Thoracic aorta (tissue), 2 donors: ENCODE measurements around the gene EMC6. TPM values are rescaled to one million over a fixed set of nuclear protein-coding genes. Genes with fewer than 3 reads are reported as not detected.
A peak's percentile ranks its signal among the peaks of the same experiment; 100 is the strongest.

Experiments used
- ATAC-seq: fragments of 150-250 bp; one replicate; pipeline ENCODE4 v1.8.0; 2017; ENCODE audit warnings: low read depth; ENCODE audit not compliant: insufficient number of reproducible peaks, low FRiP score
- DNase-seq: peaks from one replicate; pipeline ENCODE4 v3.0.0-alpha.2; 2020; ENCODE audit warnings: low spot score
- H3K27ac ChIP-seq, 2 donors: fragments of 200-600 bp; sonication (generic); 1 replicate in 1 of 2; 2 replicates in 1 of 2; pipeline ENCODE4 v1.5.1; 2016; ENCODE audit warnings: mild to moderate bottlenecking in 2 of 2, moderate library complexity in 2 of 2
- H3K27me3 ChIP-seq: fragments of 200-600 bp; sonication (generic); replicated peaks from 2 replicates; pipeline ENCODE4 v1.6.0; 2016; ENCODE audit warnings: mild to moderate bottlenecking; ENCODE audit not compliant: insufficient read depth
- H3K36me3 ChIP-seq: fragments of 200-600 bp; sonication (generic); one replicate; pipeline ENCODE4 v1.5.1; 2016
- H3K4me1 ChIP-seq, 2 donors: fragments of 200-600 bp; sonication (generic); 1 replicate in 1 of 2; 2 replicates in 1 of 2; pipeline versions ENCODE4 v1.5.1 to v1.6.0; 2016; ENCODE audit warnings: low read depth in 2 of 2, mild to moderate bottlenecking in 1 of 2; ENCODE audit not compliant: control insufficient read depth in 1 of 2
- H3K4me3 ChIP-seq: fragments of 200-600 bp; sonication (generic); 2 replicates; pipeline ENCODE4 v1.5.1; 2016; ENCODE audit warnings: mild to moderate bottlenecking
- H3K9me3 ChIP-seq: fragments of 200-600 bp; sonication (generic); 2 replicates; pipeline ENCODE4 v1.5.1; 2016
- CTCF ChIP-seq: fragments of 200-600 bp; sonication (generic); IDR thresholded peaks from one replicate; pipeline ENCODE4 v1.5.1; 2019; ENCODE audit warnings: antibody characterized with exemption
- total RNA-seq, 2 donors: library from RNA; depleted of rRNA; stranded (reverse); fragments of >200 nt; gene quantifications; one replicate each; pipeline versions ENCODE4 v1.1.0 to v1.2.3, GENCODE V29; 2016

The EMC6 gene
- total RNA-seq, 2 donors from 2014 or later = 10.8 to 17.6 TPM

GRCh38 chr17:3667366-3668278, 990 bp upstream of the EMC6 start:
- ATAC-seq (peak; percentile 72), DNase-seq (peak; percentile 48)
- Histone ChIP-seq H3K9me3 (no peaks in the 10 kb centered on the region), H3K36me3 (peaks cover 22% of the 10 kb centered on the region), H3K4me1 (peaks cover 20 to 41% of the 10 kb centered on the region in 2 donors), H3K27ac (peak overlapping the region; percentile 97), H3K4me3 (peak overlapping the region; percentile 86), H3K27me3 (no peaks in the 10 kb centered on the region)
- TF ChIP-seq CTCF = no peak

DNA sequence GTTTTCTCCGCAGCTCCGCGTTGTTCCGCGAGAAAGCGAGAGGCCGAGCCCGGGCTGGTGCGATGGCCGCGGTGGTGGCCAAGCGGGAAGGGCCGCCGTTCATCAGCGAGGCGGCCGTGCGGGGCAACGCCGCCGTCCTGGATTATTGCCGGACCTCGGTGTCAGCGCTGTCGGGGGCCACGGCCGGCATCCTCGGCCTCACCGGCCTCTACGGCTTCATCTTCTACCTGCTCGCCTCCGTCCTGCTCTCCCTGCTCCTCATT, 404 bp downstream of the EMC6 start:
- H3K9me3 ChIP-seq = no peaks in the 10 kb centered on the region
- peak overlapping the region; percentile 80 to 97 for H3K27ac ChIP-seq
- no peaks in the 10 kb centered on the region for H3K27me3 ChIP-seq
- peaks cover 20 to 41% of the 10 kb centered on the region in 2 donors for H3K4me1 ChIP-seq
- TF ChIP-seq CTCF = no peak
- peak overlapping the region; percentile 86 for H3K4me3 ChIP-seq
- H3K36me3 ChIP-seq = peaks cover 9% of the 10 kb centered on the region
- DNase-seq (no peak), ATAC-seq (no peak)

DNA sequence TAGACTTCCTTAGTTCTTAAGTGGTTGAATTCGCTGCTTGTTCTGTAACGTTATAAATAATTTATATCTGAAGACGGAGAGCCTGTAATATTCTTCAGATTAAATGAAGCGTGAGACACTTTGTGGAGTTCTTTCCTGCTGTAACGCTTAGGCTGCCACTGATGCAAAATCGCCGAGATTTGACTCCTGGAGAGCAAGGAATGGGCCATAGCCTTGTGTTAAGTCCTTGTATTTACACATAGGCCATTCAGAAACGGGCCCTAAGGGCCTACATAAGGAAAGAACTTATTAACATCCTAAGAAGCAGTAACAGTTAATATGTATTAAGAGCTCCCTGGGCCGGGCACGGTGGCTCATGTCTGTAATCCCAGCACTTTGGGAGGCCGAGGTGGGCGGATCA, 936 bp downstream of the EMC6 start:
- Histone ChIP-seq H3K4me3 (peak overlapping the region; percentile 86), H3K36me3 (peaks cover 3% of the 10 kb centered on the region), H3K27me3 (no peaks in the 10 kb centered on the region), H3K4me1 (peaks cover 20 to 41% of the 10 kb centered on the region in 2 donors), H3K9me3 (no peaks in the 10 kb centered on the region), H3K27ac (no peak overlapping the region)
- DNase-seq = no peak
- no peak for ATAC-seq
- no peak for TF ChIP-seq CTCF

GRCh38 chr17:3672571-3672970, 4.0 kb downstream of the EMC6 start:
- Histone ChIP-seq H3K27me3 (no peaks in the 10 kb centered on the region), H3K4me3 (no peak overlapping the region), H3K9me3 (no peaks in the 10 kb centered on the region), H3K27ac (no peak overlapping the region), H3K36me3 (no peaks in the 10 kb centered on the region), H3K4me1 (peaks cover 9 to 18% of the 10 kb centered on the region in 2 donors)
- ATAC-seq (no peak), DNase-seq (no peak)
- TF ChIP-seq CTCF = no peak

GRCh38 chr17:3675886-3676285, 7.3 kb downstream of the EMC6 start:
- no peak for ATAC-seq
- H3K4me3 ChIP-seq = no peak overlapping the region
- no peaks in the 10 kb centered on the region for H3K9me3 ChIP-seq
- H3K4me1 ChIP-seq = no peaks in the 10 kb centered on the region
- no peaks in the 10 kb centered on the region for H3K36me3 ChIP-seq
- no peak overlapping the region for H3K27ac ChIP-seq
- H3K27me3 ChIP-seq = no peaks in the 10 kb centered on the region
- DNase-seq = no peak
- TF ChIP-seq CTCF = no peak
